ENCODE results near the gene ZFYVE21.

ZFYVE21 gene

DNA sequence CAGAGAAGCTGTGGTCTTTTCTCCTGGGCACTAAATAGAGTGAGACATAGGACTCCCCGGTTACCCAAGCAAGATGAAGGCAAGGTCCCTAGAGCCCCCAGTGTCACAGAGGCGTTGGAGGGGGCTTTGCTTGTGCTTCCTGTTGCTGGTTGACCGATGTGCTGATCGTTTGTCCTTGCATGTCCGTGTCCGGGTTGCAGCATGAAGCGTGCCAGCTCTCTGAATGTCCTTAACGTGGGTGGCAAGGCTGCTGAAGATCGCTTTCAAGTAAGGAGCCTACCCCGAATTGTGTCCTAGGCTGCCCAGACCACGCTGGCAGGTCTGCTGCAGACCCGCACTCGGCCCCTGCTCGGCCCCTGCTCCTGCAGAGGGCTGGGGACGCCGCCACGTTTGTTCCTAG, 23.5 kb upstream of the ZFYVE21 start:
- H3K4me3 ChIP-seq (replicated peaks in 1 of 2; ENCODE audit: low read depth in 2 of 2, low read length in 2 of 2): no peak overlapping the region
- no peak for DNase-seq (ENCODE audit: low read depth in 2 of 2)
- TF ChIP-seq, protein P1, sequence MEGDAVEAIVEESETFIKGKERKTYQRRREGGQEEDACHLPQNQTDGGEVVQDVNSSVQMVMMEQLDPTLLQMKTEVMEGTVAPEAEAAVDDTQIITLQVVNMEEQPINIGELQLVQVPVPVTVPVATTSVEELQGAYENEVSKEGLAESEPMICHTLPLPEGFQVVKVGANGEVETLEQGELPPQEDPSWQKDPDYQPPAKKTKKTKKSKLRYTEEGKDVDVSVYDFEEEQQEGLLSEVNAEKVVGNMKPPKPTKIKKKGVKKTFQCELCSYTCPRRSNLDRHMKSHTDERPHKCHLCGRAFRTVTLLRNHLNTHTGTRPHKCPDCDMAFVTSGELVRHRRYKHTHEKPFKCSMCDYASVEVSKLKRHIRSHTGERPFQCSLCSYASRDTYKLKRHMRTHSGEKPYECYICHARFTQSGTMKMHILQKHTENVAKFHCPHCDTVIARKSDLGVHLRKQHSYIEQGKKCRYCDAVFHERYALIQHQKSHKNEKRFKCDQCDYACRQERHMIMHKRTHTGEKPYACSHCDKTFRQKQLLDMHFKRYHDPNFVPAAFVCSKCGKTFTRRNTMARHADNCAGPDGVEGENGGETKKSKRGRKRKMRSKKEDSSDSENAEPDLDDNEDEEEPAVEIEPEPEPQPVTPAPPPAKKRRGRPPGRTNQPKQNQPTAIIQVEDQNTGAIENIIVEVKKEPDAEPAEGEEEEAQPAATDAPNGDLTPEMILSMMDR (IDR thresholded peaks at IDR 0.05; ENCODE audit: low read depth, low read length): no peak

DNA sequence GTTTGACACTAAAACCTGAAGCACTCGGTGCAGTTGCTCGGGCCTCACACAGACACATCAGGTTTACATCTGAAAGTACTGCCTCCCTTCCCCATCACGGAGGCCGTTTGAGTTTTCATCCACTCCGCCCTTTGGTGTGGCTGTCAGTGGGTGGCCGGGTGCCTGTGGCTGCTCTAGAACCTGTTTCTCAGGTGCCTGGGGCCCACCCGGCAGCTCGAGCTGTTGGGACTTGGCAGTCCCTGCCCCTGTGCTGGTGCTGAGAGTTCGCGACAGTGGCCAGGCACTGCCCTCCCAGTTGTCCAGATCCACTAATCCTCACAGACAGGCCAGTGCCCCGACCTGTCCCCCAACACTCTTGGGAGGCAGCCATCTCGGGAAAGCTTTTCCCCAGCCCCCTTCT, 22.7 kb upstream of the ZFYVE21 start:
- TF ChIP-seq, protein P1 (IDR thresholded peaks at IDR 0.05; ENCODE audit: low read depth, low read length): no peak
- H3K4me3 ChIP-seq (replicated peaks in 1 of 2; ENCODE audit: low read depth in 2 of 2, low read length in 2 of 2): no peak overlapping the region
- DNase-seq (ENCODE audit: low read depth in 2 of 2): no peak

DNA sequence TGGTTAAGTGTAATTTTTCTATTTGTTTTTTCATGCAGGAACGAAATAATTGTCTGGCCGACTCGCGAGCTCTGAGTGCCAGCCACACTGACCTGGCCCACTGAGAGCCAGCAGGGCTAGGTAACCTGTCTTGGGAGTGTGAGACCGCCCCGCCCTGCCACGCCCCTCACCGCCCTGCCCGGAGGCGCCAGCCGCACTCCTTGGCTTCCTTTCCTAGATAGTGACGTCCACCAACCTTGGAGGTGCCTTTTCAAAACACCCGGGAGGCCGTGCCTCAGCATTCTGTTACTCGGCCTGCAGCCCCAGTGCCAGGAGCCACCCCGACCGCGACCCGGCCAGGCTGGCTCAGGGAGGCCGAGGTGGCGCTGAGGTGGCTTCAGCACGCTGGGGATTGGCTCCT, 22.1 kb upstream of the ZFYVE21 start:
- no peak for DNase-seq (ENCODE audit: low read depth in 2 of 2)
- no peak overlapping the region for H3K4me3 ChIP-seq (replicated peaks in 1 of 2; ENCODE audit: low read depth in 2 of 2, low read length in 2 of 2)
- TF ChIP-seq, protein P1 (IDR thresholded peaks at IDR 0.05; ENCODE audit: low read depth, low read length): no peak

DNA sequence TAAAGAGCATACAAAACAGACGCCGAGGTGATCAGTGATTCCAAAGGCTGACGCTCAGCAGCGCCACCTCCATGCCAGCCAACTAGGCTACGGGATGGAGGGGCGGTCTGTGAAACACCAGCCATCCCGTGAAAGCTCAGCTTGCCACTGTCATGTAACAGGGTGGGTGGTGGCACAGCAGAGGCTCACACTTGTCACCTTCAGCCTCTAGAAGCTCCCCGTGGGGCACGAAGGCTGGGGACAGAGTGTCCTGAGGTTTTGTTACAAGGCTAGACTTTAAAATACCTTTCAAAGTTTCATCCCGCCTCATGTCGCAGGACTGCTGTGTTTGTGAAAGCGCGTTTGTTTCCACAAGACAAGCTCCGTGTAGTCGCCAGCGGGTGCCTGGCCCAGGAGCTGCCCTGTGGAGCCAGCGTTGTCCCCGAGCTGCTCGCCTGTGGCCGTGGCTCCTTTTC, 21.0 kb upstream of the ZFYVE21 start:
- no peak overlapping the region for H3K4me3 ChIP-seq (replicated peaks in 1 of 2; ENCODE audit: low read depth in 2 of 2, low read length in 2 of 2)
- TF ChIP-seq, protein P1 (IDR thresholded peaks at IDR 0.05; ENCODE audit: low read depth, low read length): no peak
- no peak for DNase-seq (ENCODE audit: low read depth in 2 of 2)

DNA sequence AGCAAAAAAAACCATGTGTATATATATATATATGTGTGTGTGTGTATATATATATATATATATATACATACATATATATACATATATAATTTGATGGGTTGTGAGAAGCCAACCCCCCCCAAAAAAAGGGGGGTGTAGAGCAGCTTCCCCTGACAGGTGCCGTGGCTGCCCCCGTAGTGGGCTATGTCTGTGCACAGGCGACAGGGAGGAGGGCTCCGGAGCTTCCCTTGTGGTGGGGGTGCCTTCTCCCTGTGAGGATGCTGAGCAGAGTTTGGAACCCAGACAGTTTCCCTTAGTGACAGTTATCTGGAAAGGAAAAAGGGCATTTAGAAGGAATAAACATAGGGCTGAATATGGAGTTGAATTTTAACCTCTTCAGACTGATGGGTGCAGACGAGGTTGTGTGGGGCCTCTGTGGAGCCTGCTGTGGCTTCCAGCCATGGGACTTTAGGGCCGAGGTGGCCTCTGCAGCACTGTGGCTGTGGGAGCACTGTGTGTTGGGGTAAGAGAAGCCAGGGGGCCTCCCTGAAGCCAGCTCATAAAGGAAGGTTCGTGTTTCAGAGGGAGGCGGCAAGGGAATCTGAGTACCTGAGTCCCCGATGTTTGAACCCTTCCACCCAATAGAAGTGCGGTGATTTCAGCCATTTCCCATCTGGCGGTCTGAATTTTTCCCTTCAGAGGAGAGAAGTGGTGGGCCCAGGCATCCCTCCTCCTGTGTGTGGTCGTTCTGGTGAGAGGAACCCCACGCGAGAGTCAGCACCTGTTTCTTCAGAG, 20.1 kb upstream of the ZFYVE21 start:
- H3K4me3 ChIP-seq (replicated peaks in 1 of 2; ENCODE audit: low read depth in 2 of 2, low read length in 2 of 2): no peak overlapping the region
- TF ChIP-seq, protein P1 (IDR thresholded peaks at IDR 0.05; ENCODE audit: low read depth, low read length): no peak

DNA sequence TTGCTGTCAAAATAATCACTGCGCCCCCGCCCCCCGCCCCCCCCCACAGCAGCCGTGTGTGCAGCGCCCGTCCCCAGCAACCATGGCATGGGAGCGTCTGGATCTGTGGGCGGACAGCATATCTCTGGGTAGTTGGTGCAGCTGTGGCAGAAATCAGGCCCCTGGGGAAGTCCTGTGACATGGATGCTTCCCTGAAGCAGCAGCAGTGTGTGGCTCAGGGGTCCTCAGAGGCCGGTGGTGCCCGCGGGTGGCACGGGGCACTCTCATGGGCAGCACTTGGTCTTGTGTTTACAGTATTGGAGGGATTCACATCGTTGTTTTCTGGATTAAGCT, 19.6 kb upstream of the ZFYVE21 start:
- DNase-seq (ENCODE audit: low read depth in 2 of 2): no peak
- H3K4me3 ChIP-seq (replicated peaks in 1 of 2; ENCODE audit: low read depth in 2 of 2, low read length in 2 of 2): no peak overlapping the region
- TF ChIP-seq, protein P1 (IDR thresholded peaks at IDR 0.05; ENCODE audit: low read depth, low read length): no peak

More for the DNA sequence above, 20.1 kb upstream of the ZFYVE21 start:
- no peak for DNase-seq (ENCODE audit: low read depth in 2 of 2)

Data from cardiac fibroblast (primary cell).